Spleen (tissue), 11 donors: ENCODE results near the gene GNPAT. TPM values are rescaled to one million over a fixed set of nuclear protein-coding genes. Genes with fewer than 3 reads are reported as not detected.

Experiments
- DNase-seq: peaks from one replicate; pipeline ENCODE4 v3.0.0-alpha.2; 2020
- H3K27ac ChIP-seq, 8 donors: fragments of 200-600 bp; sonication (generic) in 7 of 8; 1 replicate in 4 of 8; 2 replicates in 4 of 8; pipeline versions ENCODE4 v1.5.0 to v1.8.0; 2016 to 2021; ENCODE audit warnings: inconsistent platforms in 4 of 8, mild to moderate bottlenecking in 4 of 8, moderate library complexity in 1 of 8
- H3K27me3 ChIP-seq, 7 donors: fragments of 200-600 bp; sonication (generic) in 6 of 7; replicated peaks in 1 of 7; 1 replicate in 4 of 7; 2 replicates in 3 of 7; pipeline versions ENCODE4 v1.5.0 to v1.8.0; 2016 to 2021; ENCODE audit warnings: inconsistent platforms in 3 of 7, mild to moderate bottlenecking in 1 of 7
- H3K36me3 ChIP-seq, 6 donors: fragments of 200-600 bp; sonication (generic) in 5 of 6; 1 replicate in 4 of 6; 2 replicates in 2 of 6; pipeline versions ENCODE4 v1.5.0 to v1.8.0; 2016 to 2021; ENCODE audit warnings: inconsistent platforms in 2 of 6
- H3K4me1 ChIP-seq, 6 donors: fragments of 200-600 bp; sonication (generic) in 5 of 6; 1 replicate in 3 of 6; 2 replicates in 3 of 6; pipeline versions ENCODE4 v1.5.0 to v1.8.0; 2016 to 2021; ENCODE audit warnings: inconsistent platforms in 3 of 6
- H3K4me3 ChIP-seq, 8 donors: fragments of 200-600 bp; sonication (generic) in 7 of 8; 1 replicate in 4 of 8; 2 replicates in 4 of 8; pipeline versions ENCODE4 v1.5.0 to v1.8.0; 2016 to 2021; ENCODE audit warnings: inconsistent platforms in 4 of 8, mild to moderate bottlenecking in 4 of 8, moderate library complexity in 2 of 8
- H3K9me3 ChIP-seq, 8 donors: fragments of 200-600 bp; sonication (generic) in 7 of 8; 1 replicate in 4 of 8; 2 replicates in 4 of 8; pipeline versions ENCODE4 v1.5.0 to v1.8.0; 2016 to 2021; ENCODE audit warnings: inconsistent platforms in 4 of 8
- POLR2A ChIP-seq, 3 donors: fragments of 450-650 bp; IDR thresholded peaks; one replicate each; pipeline ENCODE4 v1.5.1; 2017; ENCODE audit warnings: antibody characterized with exemption in 3 of 3, mild to moderate bottlenecking in 1 of 3
- POLR2AphosphoS5 ChIP-seq, 3 donors: sonication (generic); formaldehyde crosslinking; IDR thresholded peaks; one replicate each; pipeline ENCODE4 v1.5.1; 2017; ENCODE audit warnings: antibody characterized with exemption in 3 of 3
- WGBS, 5 donors: extraction: QIAGEN DNeasy Blood & Tissue Kit in 3 of 5; methylation state at CpG; one replicate each; pipeline versions ENCODE4 v1.1.5 to v1.1.7; 2013 to 2018; 5-methylcytosine and 5-hydroxymethylcytosine counted together
- intact Hi-C: fragments of 100-400 bp; cut with DNase I; formaldehyde crosslinking; loops from one replicate; pipeline ENCODE4 v1.15.0; 2023; ENCODE audit warnings: low total_unique reads
- polyA plus RNA-seq, 3 donors: library from polyadenylated mRNA; stranded (reverse); fragments of 200-250 nt; gene quantifications; one replicate each; pipeline ENCODE4 v1.2.1, GENCODE V29; 2013
- total RNA-seq, 7 donors: library from RNA; depleted of rRNA in 3 of 7; stranded (reverse); fragments of >200 nt in 3 of 7; fragmentation: NEBNext Ultra II Directional in 4 of 7; extraction: Animal tissue kit (Norgen Biotek cat#: 25700) in 4 of 7; gene quantifications; one replicate each; pipeline versions ENCODE4 v1.1.0 to v1.2.1, GENCODE V29; 2016 to 2021
- TF ChIP-seq, protein P1 (sequence below), 11 experiments: fragments of 200-600 bp in 7 of 11; fragments of 450-650 bp in 4 of 11; sonication (generic) in 4 of 11; IDR thresholded peaks in 8 of 11; conservative IDR thresholded peaks in 3 of 11; 1 replicate in 7 of 11; 2 replicates in 4 of 11; pipeline versions ENCODE4 v1.4.0 to v1.8.0; 2016 to 2021; ENCODE audit warnings: antibody characterized with exemption in 11 of 11, inconsistent platforms in 4 of 11, mild to moderate bottlenecking in 1 of 11
- donor health status: healthy with polysubstance abuse.
- donor health status: DM: no; HTN: no; CAD: no; lungs with moderate emphysema.
- donor health status: DM: no; HTN: no; CAD: no.
- donor health status: Bipolar disorder and iron deficiency.
- donor health status: healthy.
- donor health status: DM: no; HTN: no; CAD: no.
- donor health status: DM: yes; HTN: yes; CAD: no.

Gene GNPAT
- total and polyA plus RNA-seq, 10 donors: 27.7 to 42.9 (median 34.0) TPM

GRCh38 chr1:231279683-231280082 is 38.7 kb downstream of the GNPAT start:
- WGBS, 5 donors: 76 to 93% (median 90%) methylated on average over 7 of the region's 7 CpGs
- H3K27me3 ChIP-seq: no peaks in the 10 kb centered on the region
- intact Hi-C loops: no loop called here

DNA sequence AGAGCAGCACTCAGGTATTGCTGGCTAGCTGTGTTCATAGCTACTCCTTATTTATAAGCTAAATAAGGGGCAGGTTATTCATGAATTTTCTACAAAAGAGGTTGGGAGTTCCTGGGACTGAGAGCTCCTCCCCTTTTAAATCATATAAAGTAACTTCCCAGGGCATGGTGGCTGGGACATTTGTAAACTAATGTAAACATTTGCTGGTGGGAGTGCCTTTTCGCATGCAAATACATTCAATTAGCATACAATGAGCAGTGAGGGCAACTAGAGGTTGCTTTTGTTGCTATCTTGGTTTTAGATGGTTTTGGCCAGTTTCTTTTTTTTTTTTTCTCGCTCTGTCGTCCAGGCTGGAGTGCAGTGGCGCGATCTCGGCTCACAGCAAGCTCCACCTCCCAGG is 43.4 kb downstream of the GNPAT start:
- 94 to 98% (median 97%) methylated on average over 6 of the region's 6 CpGs for WGBS, 5 donors
- H3K27ac ChIP-seq: no peak overlapping the region
- H3K4me3 ChIP-seq: no peak overlapping the region
- TF ChIP-seq, protein P1, sequence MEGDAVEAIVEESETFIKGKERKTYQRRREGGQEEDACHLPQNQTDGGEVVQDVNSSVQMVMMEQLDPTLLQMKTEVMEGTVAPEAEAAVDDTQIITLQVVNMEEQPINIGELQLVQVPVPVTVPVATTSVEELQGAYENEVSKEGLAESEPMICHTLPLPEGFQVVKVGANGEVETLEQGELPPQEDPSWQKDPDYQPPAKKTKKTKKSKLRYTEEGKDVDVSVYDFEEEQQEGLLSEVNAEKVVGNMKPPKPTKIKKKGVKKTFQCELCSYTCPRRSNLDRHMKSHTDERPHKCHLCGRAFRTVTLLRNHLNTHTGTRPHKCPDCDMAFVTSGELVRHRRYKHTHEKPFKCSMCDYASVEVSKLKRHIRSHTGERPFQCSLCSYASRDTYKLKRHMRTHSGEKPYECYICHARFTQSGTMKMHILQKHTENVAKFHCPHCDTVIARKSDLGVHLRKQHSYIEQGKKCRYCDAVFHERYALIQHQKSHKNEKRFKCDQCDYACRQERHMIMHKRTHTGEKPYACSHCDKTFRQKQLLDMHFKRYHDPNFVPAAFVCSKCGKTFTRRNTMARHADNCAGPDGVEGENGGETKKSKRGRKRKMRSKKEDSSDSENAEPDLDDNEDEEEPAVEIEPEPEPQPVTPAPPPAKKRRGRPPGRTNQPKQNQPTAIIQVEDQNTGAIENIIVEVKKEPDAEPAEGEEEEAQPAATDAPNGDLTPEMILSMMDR (IDR thresholded peaks at IDR 0.05 in 8 of 11, conservative IDR thresholded peaks at IDR 0.05 in 3 of 11): no peak
- TF ChIP-seq POLR2A (IDR thresholded peaks at IDR 0.05) (no peak), POLR2AphosphoS5 (IDR thresholded peaks at IDR 0.05) (no peak)
- H3K9me3 ChIP-seq: no peaks in the 10 kb centered on the region
- DNase-seq: no peak
- intact Hi-C loops: no loop called here
- no peaks in the 10 kb centered on the region for H3K27me3 ChIP-seq
- H3K4me1 ChIP-seq: no peaks in the 10 kb centered on the region
- H3K36me3 ChIP-seq: peaks cover 0 to 4% (median 0%) of the 10 kb centered on the region in 6 donors

More at GRCh38 chr1:231279683-231280082, 38.7 kb downstream of the GNPAT start:
- no peak for DNase-seq
- TF ChIP-seq, protein P1 (IDR thresholded peaks at IDR 0.05 in 8 of 11, conservative IDR thresholded peaks at IDR 0.05 in 3 of 11): no peak
- peaks cover 0 to 47% (median 29%) of the 10 kb centered on the region in 6 donors for H3K36me3 ChIP-seq
- H3K27ac ChIP-seq: no peak overlapping the region
- no peaks in the 10 kb centered on the region for H3K9me3 ChIP-seq
- H3K4me1 ChIP-seq: no peaks in the 10 kb centered on the region
- H3K4me3 ChIP-seq: no peak overlapping the region

GRCh38 chr1:231286603-231287002 is 45.6 kb downstream of the GNPAT start:
- TF ChIP-seq POLR2A (IDR thresholded peaks at IDR 0.05) (no peak), POLR2AphosphoS5 (IDR thresholded peaks at IDR 0.05) (no peak)
- TF ChIP-seq, protein P1 (IDR thresholded peaks at IDR 0.05 in 8 of 11, conservative IDR thresholded peaks at IDR 0.05 in 3 of 11): no peak
- intact Hi-C loops: no loop called here
- WGBS, 5 donors: 93 to 98% (median 96%) methylated on average over 6 of the region's 6 CpGs
- Histone ChIP-seq H3K4me3 (no peak overlapping the region), H3K4me1 (no peaks in the 10 kb centered on the region), H3K36me3 (peaks cover 0 to 4% (median 0%) of the 10 kb centered on the region in 6 donors), H3K27ac (no peak overlapping the region), H3K27me3 (no peaks in the 10 kb centered on the region), H3K9me3 (no peaks in the 10 kb centered on the region)
- DNase-seq: no peak

- Histone ChIP-seq H3K4me1 (no peaks in the 10 kb centered on the region), H3K27me3 (no peaks in the 10 kb centered on the region), H3K4me3 (no peak overlapping the region), H3K36me3 (no peaks in the 10 kb centered on the region), H3K27ac (no peak overlapping the region), H3K9me3 (no peaks in the 10 kb centered on the region)
- WGBS, 5 donors: 93 to 97% (median 94%) methylated on average over 4 of the region's 4 CpGs
- TF ChIP-seq POLR2AphosphoS5 (IDR thresholded peaks at IDR 0.05) (no peak), POLR2A (IDR thresholded peaks at IDR 0.05) (no peak)
- TF ChIP-seq, protein P1 (IDR thresholded peaks at IDR 0.05 in 8 of 11, conservative IDR thresholded peaks at IDR 0.05 in 3 of 11): no peak
- no peak for DNase-seq
- intact Hi-C loops: no loop called here
Observed at GRCh38 chr1:231295938-231296337, 54.9 kb downstream of the GNPAT start.
